Lower lobe of right lung (tissue), 2 donors: ENCODE measurements around the gene FAM83D. TPM values are rescaled to one million over a fixed set of nuclear protein-coding genes. Genes with fewer than 3 reads are reported as not detected.

Experiments
- ATAC-seq, 2 donors: fragments of 200-7000 bp; cut with Tn5 transposase; one replicate each; pipeline ENCODE4 v1.9.1; 2020 to 2022; ENCODE audit warnings: mild to moderate bottlenecking in 2 of 2, moderate library complexity in 2 of 2
- DNase-seq: peaks from one replicate; pipeline ENCODE4 v3.0.0-alpha.2; 2020
- H3K27ac ChIP-seq: fragments of 200-600 bp; one replicate; pipeline ENCODE4 v1.8.0; 2022
- H3K27me3 ChIP-seq: fragments of 200-600 bp; one replicate; pipeline ENCODE4 v1.8.0; 2022; ENCODE audit warnings: low read depth
- H3K36me3 ChIP-seq: fragments of 200-600 bp; one replicate; pipeline ENCODE4 v1.8.0; 2022; ENCODE audit warnings: mild to moderate bottlenecking
- H3K4me1 ChIP-seq: fragments of 200-600 bp; one replicate; pipeline ENCODE4 v1.8.0; 2022
- H3K4me3 ChIP-seq: fragments of 200-600 bp; one replicate; pipeline ENCODE4 v1.8.0; 2022; ENCODE audit warnings: mild to moderate bottlenecking
- H3K9me3 ChIP-seq: fragments of 200-600 bp; one replicate; pipeline ENCODE4 v1.8.0; 2022
- CTCF ChIP-seq: fragments of 200-600 bp; IDR thresholded peaks from one replicate; pipeline ENCODE4 v1.8.0; 2022; ENCODE audit warnings: antibody characterized with exemption, mild to moderate bottlenecking
- intact Hi-C: fragments of 100-400 bp; cut with DNase I; formaldehyde crosslinking; loops from one replicate; pipeline ENCODE4 v1.11.0; 2022
- total RNA-seq: library from RNA; stranded (reverse); fragmentation: NEBNext Ultra II Directional; extraction: Animal tissue kit (Norgen Biotek cat#: 25700); gene quantifications from one replicate; pipeline ENCODE4 v1.2.1, GENCODE V29; 2021
- donor health status: DM: no; HTN: yes; CAD: no; lungs with severe emphysema.

FAM83D gene
- total RNA-seq, 1 donor from 2014 or later = 0.71 TPM

- DNase-seq (no peak), ATAC-seq (no peak)
- Histone ChIP-seq H3K4me1 (no peaks in the 10 kb centered on the region), H3K9me3 (no peaks in the 10 kb centered on the region), H3K27me3 (no peaks in the 10 kb centered on the region), H3K4me3 (no peak overlapping the region), H3K27ac (no peak overlapping the region), H3K36me3 (no peaks in the 10 kb centered on the region)
- TF ChIP-seq CTCF = no peak
- intact Hi-C loops = no loop called here
These were observed 9.8 kb downstream of the FAM83D start for GRCh38 chr20:38935967-38936407.

GRCh38 chr20:38937000-38937399, 10.8 kb downstream of the FAM83D start:
- intact Hi-C loops = no loop called here
- no peaks in the 10 kb centered on the region for H3K27me3 ChIP-seq
- H3K4me1 ChIP-seq = no peaks in the 10 kb centered on the region
- H3K9me3 ChIP-seq = no peaks in the 10 kb centered on the region
- TF ChIP-seq CTCF = no peak
- ATAC-seq (no peak), DNase-seq (no peak)
- H3K4me3 ChIP-seq = no peak overlapping the region
- no peak overlapping the region for H3K27ac ChIP-seq
- H3K36me3 ChIP-seq = no peaks in the 10 kb centered on the region

- no peak for TF ChIP-seq CTCF
- Histone ChIP-seq H3K36me3 (no peaks in the 10 kb centered on the region), H3K4me3 (no peak overlapping the region), H3K27ac (no peak overlapping the region), H3K27me3 (no peaks in the 10 kb centered on the region), H3K9me3 (no peaks in the 10 kb centered on the region), H3K4me1 (no peaks in the 10 kb centered on the region)
- ATAC-seq = no peak
- intact Hi-C loops = no loop called here
- DNase-seq = no peak
These were observed 11.8 kb downstream of the FAM83D start for GRCh38 chr20:38937978-38938473.

GRCh38 chr20:38939686-38940085, 13.5 kb downstream of the FAM83D start:
- Histone ChIP-seq H3K27me3 (no peaks in the 10 kb centered on the region), H3K4me3 (no peak overlapping the region), H3K9me3 (no peaks in the 10 kb centered on the region), H3K4me1 (no peaks in the 10 kb centered on the region), H3K36me3 (no peaks in the 10 kb centered on the region), H3K27ac (no peak overlapping the region)
- ATAC-seq = no peak
- TF ChIP-seq CTCF = no peak
- intact Hi-C loops = no loop called here
- no peak for DNase-seq

GRCh38 chr20:38940644-38941043, 14.4 kb downstream of the FAM83D start:
- H3K27me3 ChIP-seq = no peaks in the 10 kb centered on the region
- no peaks in the 10 kb centered on the region for H3K4me1 ChIP-seq
- no peak overlapping the region for H3K27ac ChIP-seq
- no peaks in the 10 kb centered on the region for H3K36me3 ChIP-seq
- no peak for TF ChIP-seq CTCF
- H3K4me3 ChIP-seq = no peak overlapping the region
- intact Hi-C loops = no loop called here
- DNase-seq (no peak), ATAC-seq (no peak)
- H3K9me3 ChIP-seq = no peaks in the 10 kb centered on the region
